Panc1 (cell line): ENCODE results near the gene H6PD.

Source experiments
- CTCF ChIP-seq: fragments of 450-650 bp; IDR thresholded peaks from 2 replicates; pipeline ENCODE4 v1.5.1; 2017; ENCODE audit warnings: mild to moderate bottlenecking
- POLR2AphosphoS5 ChIP-seq: IDR thresholded peaks from 2 replicates; pipeline ENCODE4 v1.6.1; 2012; ENCODE audit warnings: mild to moderate bottlenecking, low read depth, low read length, moderate library complexity
- SIN3A ChIP-seq: IDR thresholded peaks from 2 replicates; pipeline ENCODE4 v1.6.1; 2012; ENCODE audit warnings: low read depth, mild to moderate bottlenecking, low read length, moderate library complexity, borderline replicate concordance; ENCODE audit not compliant: insufficient read depth
- TCF7L2 ChIP-seq: IDR thresholded peaks from 2 replicates; pipeline ENCODE4 v1.6.1; 2011; ENCODE audit warnings: mild to moderate bottlenecking, low read depth, low read length, inconsistent platforms
- TF ChIP-seq, protein P1 (sequence below), 2 experiments: IDR thresholded peaks; 2 replicates each; pipeline ENCODE4 v1.6.1; 2011 to 2012; ENCODE audit warnings: low read depth in 2 of 2, control low read depth in 1 of 2, low read length in 1 of 2, mild to moderate bottlenecking in 1 of 2, moderate library complexity in 1 of 2; ENCODE audit not compliant: insufficient read depth in 1 of 2

DNA sequence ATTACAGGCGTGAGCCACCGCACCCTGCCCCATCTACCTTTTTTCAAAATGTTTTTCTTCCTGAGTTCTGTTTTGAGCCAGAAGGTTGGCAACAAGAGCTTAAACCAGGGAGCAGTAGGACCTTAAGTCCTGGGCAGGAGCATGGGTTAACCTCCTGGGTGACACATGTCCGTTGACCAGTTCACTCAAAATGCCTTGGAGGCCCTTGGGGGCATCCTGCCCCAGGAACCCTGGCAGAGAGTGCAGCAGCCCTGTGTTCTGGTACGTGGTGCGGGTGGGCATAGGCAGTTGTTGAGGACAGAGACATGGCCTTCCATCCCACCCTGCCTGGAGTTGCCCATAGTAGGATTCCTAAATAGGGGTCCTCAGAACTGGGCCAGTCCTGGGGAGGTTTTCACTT is 11.6 kb downstream of the H6PD start:
- TF ChIP-seq CTCF: no peak
- no peak for TF ChIP-seq SIN3A
- TF ChIP-seq, protein P1, sequence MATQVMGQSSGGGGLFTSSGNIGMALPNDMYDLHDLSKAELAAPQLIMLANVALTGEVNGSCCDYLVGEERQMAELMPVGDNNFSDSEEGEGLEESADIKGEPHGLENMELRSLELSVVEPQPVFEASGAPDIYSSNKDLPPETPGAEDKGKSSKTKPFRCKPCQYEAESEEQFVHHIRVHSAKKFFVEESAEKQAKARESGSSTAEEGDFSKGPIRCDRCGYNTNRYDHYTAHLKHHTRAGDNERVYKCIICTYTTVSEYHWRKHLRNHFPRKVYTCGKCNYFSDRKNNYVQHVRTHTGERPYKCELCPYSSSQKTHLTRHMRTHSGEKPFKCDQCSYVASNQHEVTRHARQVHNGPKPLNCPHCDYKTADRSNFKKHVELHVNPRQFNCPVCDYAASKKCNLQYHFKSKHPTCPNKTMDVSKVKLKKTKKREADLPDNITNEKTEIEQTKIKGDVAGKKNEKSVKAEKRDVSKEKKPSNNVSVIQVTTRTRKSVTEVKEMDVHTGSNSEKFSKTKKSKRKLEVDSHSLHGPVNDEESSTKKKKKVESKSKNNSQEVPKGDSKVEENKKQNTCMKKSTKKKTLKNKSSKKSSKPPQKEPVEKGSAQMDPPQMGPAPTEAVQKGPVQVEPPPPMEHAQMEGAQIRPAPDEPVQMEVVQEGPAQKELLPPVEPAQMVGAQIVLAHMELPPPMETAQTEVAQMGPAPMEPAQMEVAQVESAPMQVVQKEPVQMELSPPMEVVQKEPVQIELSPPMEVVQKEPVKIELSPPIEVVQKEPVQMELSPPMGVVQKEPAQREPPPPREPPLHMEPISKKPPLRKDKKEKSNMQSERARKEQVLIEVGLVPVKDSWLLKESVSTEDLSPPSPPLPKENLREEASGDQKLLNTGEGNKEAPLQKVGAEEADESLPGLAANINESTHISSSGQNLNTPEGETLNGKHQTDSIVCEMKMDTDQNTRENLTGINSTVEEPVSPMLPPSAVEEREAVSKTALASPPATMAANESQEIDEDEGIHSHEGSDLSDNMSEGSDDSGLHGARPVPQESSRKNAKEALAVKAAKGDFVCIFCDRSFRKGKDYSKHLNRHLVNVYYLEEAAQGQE (IDR thresholded peaks at IDR 0.05; ENCODE audit: insufficient read depth in 1 of 2, low read depth in 2 of 2, low read length in 1 of 2): no peak
- TF ChIP-seq TCF7L2: no peak
- TF ChIP-seq POLR2AphosphoS5: no peak
